Keratinocyte (primary cell): Measurements from ENCODE around the gene ABI2. TPM values are rescaled to one million over a fixed set of nuclear protein-coding genes. Genes with fewer than 3 reads are reported as not detected.

Experiments
- DNase-seq: peaks from one replicate; pipeline ENCODE4 v3.0.0-alpha.2; 2011; ENCODE audit warnings: low read depth, missing footprints, low spot score
- FAIRE-seq: peaks from 2 replicates; lab custom pipeline; 2011; peaks lifted over from hg19 to GRCh38; lab: Jason Lieb, UNC
- H2AFZ ChIP-seq: 2 replicates; pipeline ENCODE4 v1.6.0; 2012; ENCODE audit warnings: low read length, control low read depth, inconsistent platforms; ENCODE audit not compliant: control insufficient read depth
- H3K27ac ChIP-seq: 2 replicates; pipeline ENCODE4 v1.5.1; 2011; ENCODE audit warnings: low read length; ENCODE audit not compliant: control insufficient read depth, insufficient read depth
- H3K27me3 ChIP-seq: 3 replicates; pipeline ENCODE4 v1.6.0; 2011; ENCODE audit warnings: low read length; ENCODE audit not compliant: control insufficient read depth, insufficient read depth; ENCODE audit errors: extremely low read depth
- H3K36me3 ChIP-seq, 2 experiments: 2 replicates in 1 of 2; 3 replicates in 1 of 2; pipeline ENCODE4 v1.5.1; 2011; ENCODE audit warnings: low read length in 2 of 2, mild to moderate bottlenecking in 1 of 2; ENCODE audit not compliant: control insufficient read depth in 2 of 2, insufficient read depth in 2 of 2; ENCODE audit errors: extremely low read depth in 1 of 2
- H3K4me1 ChIP-seq: 3 replicates; pipeline ENCODE4 v1.5.1; 2011; ENCODE audit warnings: low read length; ENCODE audit not compliant: control insufficient read depth, insufficient read depth; ENCODE audit errors: extremely low read depth
- H3K4me2 ChIP-seq: 3 replicates; pipeline ENCODE4 v1.6.0; 2011; ENCODE audit warnings: low read depth, low read length; ENCODE audit not compliant: control insufficient read depth, insufficient read depth; ENCODE audit errors: extremely low read depth
- H3K4me3 ChIP-seq, 3 experiments: fragments of 200-600 bp in 1 of 3; sonication (generic) in 1 of 3; 2 replicates in 2 of 3; 3 replicates in 1 of 3; pipeline ENCODE4 v1.5.1; 2011 to 2016; ENCODE audit warnings: low read length in 3 of 3, mild to moderate bottlenecking in 3 of 3, control low read depth in 2 of 3, inconsistent platforms in 1 of 3, low read depth in 1 of 3, mixed read lengths in 1 of 3, mixed run types in 1 of 3, moderate library complexity in 1 of 3; ENCODE audit not compliant: control insufficient read depth in 2 of 3, insufficient read depth in 2 of 3; ENCODE audit errors: extremely low read depth in 1 of 3
- H3K79me2 ChIP-seq: 2 replicates; pipeline ENCODE4 v1.6.0; 2012; ENCODE audit warnings: low read length; ENCODE audit not compliant: control insufficient read depth, insufficient read depth
- H3K9ac ChIP-seq: 3 replicates; pipeline ENCODE4 v1.6.0; 2011; ENCODE audit warnings: low read length; ENCODE audit not compliant: control insufficient read depth, insufficient read depth; ENCODE audit errors: extremely low read depth
- H3K9me1 ChIP-seq: 3 replicates; pipeline ENCODE4 v1.6.0; 2011; ENCODE audit warnings: low read length; ENCODE audit not compliant: control insufficient read depth, insufficient read depth; ENCODE audit errors: extremely low read depth
- H3K9me3 ChIP-seq: 2 replicates; pipeline ENCODE4 v1.5.1; 2012; ENCODE audit warnings: low read depth, low read length; ENCODE audit not compliant: control insufficient read depth
- H4K20me1 ChIP-seq: 3 replicates; pipeline ENCODE4 v1.6.0; 2011; ENCODE audit warnings: low read length; ENCODE audit not compliant: control insufficient read depth, insufficient read depth; ENCODE audit errors: extremely low read depth
- EZH2 ChIP-seq: IDR thresholded peaks from one replicate; pipeline ENCODE4 v1.6.1; 2012; ENCODE audit warnings: inconsistent platforms, mild to moderate bottlenecking, low read length, moderate library complexity
- dilution Hi-C: fragments of 300-500 bp; cut with MboI; formaldehyde crosslinking; loops from one replicate; pipeline ENCODE4 v1.7.0; 2020; ENCODE audit warnings: low sequenced_read_pairs; ENCODE audit not compliant: extremely low pct_ligation_motif_present
- polyA plus RNA-seq, 5 experiments: library from polyadenylated mRNA; depleted of rRNA in 3 of 5; stranded (reverse) in 3 of 5; stranded (forward) in 1 of 5; unstranded in 1 of 5; fragments of >200 nt; gene quantifications; 1 replicate in 1 of 5; 2 replicates in 3 of 5; 3 replicates in 1 of 5; pipeline versions ENCODE4 v1.2.1 to v1.2.3, GENCODE V29; 2011 to 2012; ENCODE audit warnings: missing spikeins in 2 of 5, low read depth in 1 of 5, low replicate concordance in 1 of 5
- TF ChIP-seq, protein P1 (sequence below), 3 experiments: IDR thresholded peaks in 1 of 3; conservative IDR thresholded peaks in 1 of 3; optimal IDR thresholded peaks in 1 of 3; 2 replicates in 2 of 3; 3 replicates in 1 of 3; pipeline versions ENCODE3 to v1.5.1; 2011; ENCODE audit warnings: low read length in 3 of 3, mild to moderate bottlenecking in 3 of 3, moderate library complexity in 2 of 3, control low read depth in 1 of 3, inconsistent platforms in 1 of 3; ENCODE audit not compliant: insufficient read depth in 2 of 3; ENCODE audit errors: extremely low read depth in 1 of 3

Gene ABI2
- polyA plus RNA-seq, 1 donor (not counting 4 experiments of a cell fraction or from before 2014, with no cell fraction given): 12.9 TPM

DNA sequence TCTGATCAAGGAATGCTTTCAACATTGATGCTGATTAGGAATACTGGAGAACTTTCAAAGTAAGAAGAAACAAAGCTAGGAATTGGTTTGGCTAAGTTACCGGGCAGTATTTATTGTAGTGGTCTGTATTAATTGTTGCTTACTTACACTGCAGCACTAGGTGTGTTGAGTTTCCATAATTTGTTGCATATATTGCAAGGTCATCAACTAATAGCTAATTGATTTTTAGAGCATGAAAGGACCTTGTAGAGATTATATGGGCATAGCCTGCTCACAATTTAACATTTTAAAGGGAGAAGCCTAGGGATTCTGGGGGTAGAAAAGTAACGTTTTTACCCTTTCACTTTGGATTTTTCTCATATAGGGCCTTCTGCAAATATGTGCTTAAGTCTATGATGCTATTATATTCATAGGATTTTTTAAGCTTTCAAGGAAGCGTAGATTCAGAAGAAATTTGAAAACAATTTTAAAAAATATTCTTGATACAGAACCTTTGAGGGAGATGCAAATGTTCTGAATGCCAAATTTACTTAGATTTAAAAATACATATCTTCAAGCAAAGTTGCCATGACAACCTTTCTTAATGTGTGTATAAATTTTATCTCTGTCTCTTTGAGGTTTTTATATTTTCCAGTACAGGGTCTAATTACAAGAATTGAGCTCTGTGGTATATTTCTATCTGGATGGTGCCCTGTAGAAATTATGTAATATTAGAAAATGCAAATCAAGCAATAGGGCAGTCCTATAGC, 17.3 kb upstream of the ABI2 start:
- H3K4me2 ChIP-seq: no peak overlapping the region
- DNase-seq: no peak
- H3K9ac ChIP-seq: no peak overlapping the region
- dilution Hi-C loops: no loop called here
- H2AFZ ChIP-seq: no peak overlapping the region
- H3K9me1 ChIP-seq: no peaks in the 10 kb centered on the region
- no peaks in the 10 kb centered on the region for H3K79me2 ChIP-seq
- peaks cover 0 to 1% of the 10 kb centered on the region in 2 experiments for H3K36me3 ChIP-seq
- H3K4me3 ChIP-seq: no peak overlapping the region
- H4K20me1 ChIP-seq: no peaks in the 10 kb centered on the region
- H3K27me3 ChIP-seq: no peaks in the 10 kb centered on the region
- TF ChIP-seq, protein P1, sequence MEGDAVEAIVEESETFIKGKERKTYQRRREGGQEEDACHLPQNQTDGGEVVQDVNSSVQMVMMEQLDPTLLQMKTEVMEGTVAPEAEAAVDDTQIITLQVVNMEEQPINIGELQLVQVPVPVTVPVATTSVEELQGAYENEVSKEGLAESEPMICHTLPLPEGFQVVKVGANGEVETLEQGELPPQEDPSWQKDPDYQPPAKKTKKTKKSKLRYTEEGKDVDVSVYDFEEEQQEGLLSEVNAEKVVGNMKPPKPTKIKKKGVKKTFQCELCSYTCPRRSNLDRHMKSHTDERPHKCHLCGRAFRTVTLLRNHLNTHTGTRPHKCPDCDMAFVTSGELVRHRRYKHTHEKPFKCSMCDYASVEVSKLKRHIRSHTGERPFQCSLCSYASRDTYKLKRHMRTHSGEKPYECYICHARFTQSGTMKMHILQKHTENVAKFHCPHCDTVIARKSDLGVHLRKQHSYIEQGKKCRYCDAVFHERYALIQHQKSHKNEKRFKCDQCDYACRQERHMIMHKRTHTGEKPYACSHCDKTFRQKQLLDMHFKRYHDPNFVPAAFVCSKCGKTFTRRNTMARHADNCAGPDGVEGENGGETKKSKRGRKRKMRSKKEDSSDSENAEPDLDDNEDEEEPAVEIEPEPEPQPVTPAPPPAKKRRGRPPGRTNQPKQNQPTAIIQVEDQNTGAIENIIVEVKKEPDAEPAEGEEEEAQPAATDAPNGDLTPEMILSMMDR (optimal IDR thresholded peaks at IDR 0.05 in 1 of 3, IDR thresholded peaks at IDR 0.05 in 1 of 3, conservative IDR thresholded peaks at IDR 0.05 in 1 of 3; ENCODE audit: extremely low read depth in 1 of 3, insufficient read depth in 2 of 3, low read length in 3 of 3): no peak
- TF ChIP-seq EZH2: no peak
- no peak overlapping the region for H3K27ac ChIP-seq
- no peak for FAIRE-seq
- H3K4me1 ChIP-seq: peaks cover 4% of the 10 kb centered on the region
- H3K9me3 ChIP-seq: no peaks in the 10 kb centered on the region

GRCh38 chr2:203326356-203326755, 1.8 kb upstream of the ABI2 start:
- H3K4me3 ChIP-seq: no peak overlapping the region
- no peak overlapping the region for H2AFZ ChIP-seq
- no peaks in the 10 kb centered on the region for H4K20me1 ChIP-seq
- H3K79me2 ChIP-seq: peaks cover 29% of the 10 kb centered on the region
- H3K36me3 ChIP-seq: no peaks in the 10 kb centered on the region
- no peaks in the 10 kb centered on the region for H3K9me1 ChIP-seq
- H3K27ac ChIP-seq: no peak overlapping the region
- no peak for FAIRE-seq
- dilution Hi-C loops: no loop called here
- no peak for TF ChIP-seq EZH2
- TF ChIP-seq, protein P1 (optimal IDR thresholded peaks at IDR 0.05 in 1 of 3, IDR thresholded peaks at IDR 0.05 in 1 of 3, conservative IDR thresholded peaks at IDR 0.05 in 1 of 3; ENCODE audit: extremely low read depth in 1 of 3, insufficient read depth in 2 of 3, low read length in 3 of 3): no peak
- H3K4me1 ChIP-seq: peaks cover 13% of the 10 kb centered on the region
- H3K9me3 ChIP-seq: no peaks in the 10 kb centered on the region
- no peak overlapping the region for H3K4me2 ChIP-seq
- no peak for DNase-seq
- H3K9ac ChIP-seq: no peak overlapping the region
- H3K27me3 ChIP-seq: no peaks in the 10 kb centered on the region
